CD4-positive, alpha-beta T cell treated with Interferon gamma for 1 hour (primary cell): ENCODE measurements around the gene AKAP12.
"Not testable (repeated sequence)": the region's sequence is repeated elsewhere in the genome, so short reads cannot be mapped to it uniquely, and the experiment has no call there.

Experiments used
- DNase-seq: peaks from one replicate; pipeline ENCODE4 v3.0.0-alpha.2; 2020

Gene AKAP12

DNA sequence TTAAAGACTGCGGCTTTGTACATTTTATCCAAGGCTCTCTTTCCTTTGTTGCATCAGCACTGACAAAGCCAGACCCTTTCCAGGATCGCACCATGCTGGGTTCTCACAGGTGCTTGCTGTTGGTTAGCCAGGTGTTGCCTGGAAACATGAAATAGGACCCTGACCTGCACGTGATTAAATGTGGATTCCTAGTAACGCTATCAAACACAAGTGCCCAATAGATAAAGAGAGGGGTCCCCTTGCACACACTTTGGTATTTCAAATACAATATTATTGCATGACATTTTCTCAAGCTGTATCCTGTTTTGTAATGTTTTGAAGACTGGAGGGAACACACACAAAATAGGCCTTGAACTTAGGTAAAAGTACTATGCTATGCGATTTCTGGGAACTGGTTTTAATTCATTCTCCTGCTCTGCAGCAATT lies 73.3 kb downstream of the AKAP12 start:
- no peak for DNase-seq

- not testable (repeated sequence) for DNase-seq
These were observed 75.9 kb downstream of the AKAP12 start for GRCh38 chr6:151315661-151316060.

- no peak for DNase-seq
These were observed 77.6 kb downstream of the AKAP12 start for GRCh38 chr6:151317103-151317994.

DNA sequence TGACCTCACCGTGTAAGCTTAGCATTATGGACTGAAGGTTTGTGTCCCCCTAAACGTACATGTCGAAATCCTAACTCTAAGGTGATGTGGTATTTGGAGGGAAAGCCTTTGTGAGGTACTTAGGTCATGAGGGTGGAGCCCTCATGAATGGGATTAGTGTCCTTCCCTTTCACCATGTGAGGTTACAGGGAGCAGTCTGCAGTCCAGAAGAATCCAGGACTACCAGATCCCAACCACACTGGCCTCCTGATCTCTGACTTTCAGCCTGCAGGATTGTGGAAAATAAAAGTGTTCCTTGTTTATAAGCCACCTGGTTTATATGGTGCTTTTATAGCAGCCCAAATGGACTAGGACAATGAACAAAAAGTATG lies 78.2 kb downstream of the AKAP12 start:
- no peak for DNase-seq

GRCh38 chr6:151320140-151320539 lies 80.4 kb downstream of the AKAP12 start:
- no peak for DNase-seq

- DNase-seq: no peak
These were observed 81.7 kb downstream of the AKAP12 start for GRCh38 chr6:151321438-151321837.

GRCh38 chr6:151322570-151322969 lies 82.8 kb downstream of the AKAP12 start:
- DNase-seq: no peak

GRCh38 chr6:151323791-151324487 lies 84.2 kb downstream of the AKAP12 start:
- peak; percentile 56 for DNase-seq

DNA sequence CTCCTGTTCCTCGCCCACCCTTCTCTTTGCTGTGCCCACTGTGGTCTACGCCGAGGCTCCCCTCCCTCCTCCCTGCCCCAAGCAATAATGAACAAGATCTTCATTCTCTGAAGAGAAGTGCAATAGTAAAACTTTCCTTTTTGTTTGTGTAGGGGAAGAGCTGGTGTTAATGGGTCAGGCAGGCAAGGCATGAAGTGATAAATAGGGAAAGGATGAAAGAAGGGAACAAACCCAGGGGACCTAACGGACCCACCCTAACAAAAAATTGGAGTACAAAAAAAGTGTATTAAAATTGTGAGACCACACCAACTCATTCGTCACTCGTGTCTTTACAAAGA lies 84.7 kb downstream of the AKAP12 start:
- DNase-seq: no peak

GRCh38 chr6:151325075-151326050 lies 85.6 kb downstream of the AKAP12 start:
- peak; percentile 8 for DNase-seq

DNA sequence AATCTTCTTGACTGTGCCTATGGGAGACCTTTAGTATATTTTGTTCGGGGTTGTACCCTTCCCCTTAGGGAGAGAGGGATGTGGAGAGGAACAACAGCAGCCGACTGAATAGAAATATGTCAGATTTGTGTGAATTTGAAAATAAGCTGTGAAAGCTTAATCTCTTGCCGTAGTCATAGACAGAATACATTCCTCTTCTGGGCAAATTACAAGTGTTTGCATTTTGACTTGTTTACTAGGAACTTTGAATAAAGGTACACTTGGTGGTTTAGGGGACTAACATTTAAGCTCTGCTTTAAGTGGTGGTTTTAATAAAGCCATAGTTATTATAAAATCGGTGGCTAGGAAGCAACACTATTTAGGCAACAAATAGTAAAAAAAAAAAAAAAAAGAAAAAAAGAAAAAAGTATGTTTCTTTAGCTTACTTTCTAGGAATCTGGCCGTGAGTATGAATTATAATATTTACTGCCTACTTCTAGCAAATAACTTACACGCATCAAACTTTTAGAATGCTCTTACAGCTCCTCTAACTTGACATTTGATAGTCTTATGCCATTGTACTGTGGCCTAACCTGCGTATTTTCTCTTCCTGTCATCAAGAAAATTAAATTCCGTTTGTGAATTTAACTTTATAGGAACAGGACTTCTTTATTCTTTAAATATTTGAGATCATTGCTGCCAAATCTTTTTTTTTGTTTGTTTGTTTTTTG lies 86.5 kb downstream of the AKAP12 start:
- DNase-seq: no peak

- no peak for DNase-seq
These were observed 87.3 kb downstream of the AKAP12 start for GRCh38 chr6:151327101-151327500.

GRCh38 chr6:151330130-151330696 lies 90.4 kb downstream of the AKAP12 start:
- DNase-seq: no peak

- DNase-seq: no peak
These were observed 96.2 kb downstream of the AKAP12 start for GRCh38 chr6:151335930-151336329.

DNA sequence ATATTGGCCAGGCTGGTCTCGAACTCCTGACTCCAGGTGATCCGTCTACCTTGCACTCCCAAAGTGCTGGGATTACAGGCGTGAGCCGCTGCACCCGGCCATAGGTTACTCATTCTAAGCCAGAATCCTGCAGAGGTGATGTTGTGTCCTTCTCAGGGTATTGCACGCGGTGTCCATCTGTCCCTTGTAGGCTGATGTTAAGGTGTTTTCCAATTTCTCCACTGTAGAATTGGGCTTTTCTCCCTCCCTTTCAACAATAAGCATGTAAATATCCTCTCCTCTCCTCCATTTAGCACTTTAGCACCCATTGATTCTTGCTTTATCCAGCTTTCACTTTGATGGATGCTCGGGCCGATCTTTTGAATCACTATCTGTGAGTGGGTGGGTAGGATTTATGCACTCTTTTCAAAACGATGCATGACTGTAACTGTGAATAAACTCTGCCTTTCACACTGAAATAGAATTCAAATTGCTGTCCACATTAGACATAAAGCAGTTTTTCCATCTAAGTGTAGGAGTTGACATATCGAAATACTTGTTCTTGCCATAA lies 99.0 kb downstream of the AKAP12 start:
- DNase-seq: no peak

- DNase-seq: no peak
These were observed 99.6 kb downstream of the AKAP12 start for GRCh38 chr6:151339369-151339768.

GRCh38 chr6:151340219-151340978 lies 100.6 kb downstream of the AKAP12 start:
- DNase-seq: no peak

DNA sequence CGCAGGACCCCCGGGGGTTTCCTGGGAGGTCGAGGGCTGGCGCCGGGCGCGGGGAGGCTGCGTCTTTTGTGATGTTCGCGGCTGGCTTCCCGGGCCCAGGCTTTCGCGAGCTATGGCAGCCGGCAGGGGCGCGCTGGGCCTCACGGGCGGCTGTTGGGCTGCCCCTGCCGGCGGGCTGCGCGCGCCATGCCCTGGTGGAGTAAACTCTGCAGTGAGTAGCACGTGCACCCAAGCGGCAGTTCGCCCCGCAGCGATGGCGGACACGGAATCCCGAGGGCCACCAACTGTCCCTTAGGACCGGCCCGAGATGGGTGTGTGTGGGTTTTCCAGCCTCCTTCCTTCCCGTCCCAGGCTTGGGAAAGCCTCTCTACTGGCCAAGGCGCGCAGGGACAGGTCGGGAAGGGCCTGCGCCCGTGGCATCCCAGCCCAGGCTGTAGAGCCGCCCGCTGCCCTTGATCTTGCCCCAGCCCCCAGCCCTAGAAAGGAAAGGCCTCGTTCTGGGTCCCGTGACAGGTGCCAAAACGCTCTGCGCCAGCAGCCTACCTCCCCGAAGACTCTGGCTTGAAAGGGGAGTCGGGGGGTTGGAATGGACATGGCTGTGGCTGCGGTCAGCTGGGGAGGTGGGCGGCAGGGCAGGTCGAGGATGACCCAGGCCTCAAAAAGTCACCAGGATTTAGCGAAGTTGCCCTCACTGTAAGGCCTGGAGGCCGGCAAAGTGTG lies 101.9 kb downstream of the AKAP12 start:
- DNase-seq: no peak

GRCh38 chr6:151342750-151343149 lies 103.0 kb downstream of the AKAP12 start:
- DNase-seq: not testable (repeated sequence)

DNA sequence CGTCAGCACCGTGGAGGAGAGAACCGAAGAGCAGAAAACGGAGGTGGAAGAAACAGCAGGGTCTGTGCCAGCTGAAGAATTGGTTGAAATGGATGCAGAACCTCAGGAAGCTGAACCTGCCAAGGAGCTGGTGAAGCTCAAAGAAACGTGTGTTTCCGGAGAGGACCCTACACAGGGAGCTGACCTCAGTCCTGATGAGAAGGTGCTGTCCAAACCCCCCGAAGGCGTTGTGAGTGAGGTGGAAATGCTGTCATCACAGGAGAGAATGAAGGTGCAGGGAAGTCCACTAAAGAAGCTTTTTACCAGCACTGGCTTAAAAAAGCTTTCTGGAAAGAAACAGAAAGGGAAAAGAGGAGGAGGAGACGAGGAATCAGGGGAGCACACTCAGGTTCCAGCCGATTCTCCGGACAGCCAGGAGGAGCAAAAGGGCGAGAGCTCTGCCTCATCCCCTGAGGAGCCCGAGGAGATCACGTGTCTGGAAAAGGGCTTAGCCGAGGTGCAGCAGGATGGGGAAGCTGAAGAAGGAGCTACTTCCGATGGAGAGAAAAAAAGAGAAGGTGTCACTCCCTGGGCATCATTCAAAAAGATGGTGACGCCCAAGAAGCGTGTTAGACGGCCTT lies 110.0 kb downstream of the AKAP12 start:
- no peak for DNase-seq
